Activated T-cell treated with anti-CD3 and anti-CD28 coated beads for 4 hours (primary cell): ENCODE data around the gene CKS1B.

ENCODE experiments used
- DNase-seq: peaks from one replicate; pipeline ENCODE4 v3.0.0-alpha.2; 2020

The CKS1B gene

GRCh38 chr1:155003227-155003765 is 28.8 kb downstream of the CKS1B start:
- no peak for DNase-seq

DNA sequence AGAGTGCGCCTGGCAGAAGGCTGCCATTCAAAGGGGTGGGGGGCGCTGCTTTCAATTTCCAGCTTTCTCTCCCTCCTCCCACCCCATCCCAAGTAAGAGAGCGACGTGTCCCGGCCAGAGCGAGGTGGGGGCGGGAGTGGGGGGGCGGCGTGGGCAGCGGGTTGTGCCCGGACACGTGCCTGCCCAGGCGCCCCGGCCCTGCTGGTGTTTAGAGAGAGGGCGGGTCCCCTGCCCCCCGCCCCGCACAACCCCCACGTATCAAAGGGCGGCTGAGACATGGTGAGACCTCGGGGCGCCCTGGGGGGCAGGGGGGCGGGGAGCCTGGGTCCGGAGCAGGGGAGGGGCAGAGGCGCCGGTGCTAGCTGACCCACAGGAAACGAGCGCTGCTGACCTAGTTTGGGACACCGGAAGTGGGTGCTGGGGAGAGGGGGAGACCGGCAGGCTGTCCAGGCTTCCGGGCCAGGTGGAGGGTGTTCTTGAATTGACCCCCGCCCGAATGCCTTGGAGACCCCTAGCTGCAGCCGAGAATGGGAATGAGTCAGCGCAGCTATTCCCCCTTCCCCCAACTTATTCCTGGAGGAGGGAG is 29.4 kb downstream of the CKS1B start:
- DNase-seq, result no peak

- no peak for DNase-seq
Observed at GRCh38 chr1:155004352-155005075, 30.0 kb downstream of the CKS1B start.

DNA sequence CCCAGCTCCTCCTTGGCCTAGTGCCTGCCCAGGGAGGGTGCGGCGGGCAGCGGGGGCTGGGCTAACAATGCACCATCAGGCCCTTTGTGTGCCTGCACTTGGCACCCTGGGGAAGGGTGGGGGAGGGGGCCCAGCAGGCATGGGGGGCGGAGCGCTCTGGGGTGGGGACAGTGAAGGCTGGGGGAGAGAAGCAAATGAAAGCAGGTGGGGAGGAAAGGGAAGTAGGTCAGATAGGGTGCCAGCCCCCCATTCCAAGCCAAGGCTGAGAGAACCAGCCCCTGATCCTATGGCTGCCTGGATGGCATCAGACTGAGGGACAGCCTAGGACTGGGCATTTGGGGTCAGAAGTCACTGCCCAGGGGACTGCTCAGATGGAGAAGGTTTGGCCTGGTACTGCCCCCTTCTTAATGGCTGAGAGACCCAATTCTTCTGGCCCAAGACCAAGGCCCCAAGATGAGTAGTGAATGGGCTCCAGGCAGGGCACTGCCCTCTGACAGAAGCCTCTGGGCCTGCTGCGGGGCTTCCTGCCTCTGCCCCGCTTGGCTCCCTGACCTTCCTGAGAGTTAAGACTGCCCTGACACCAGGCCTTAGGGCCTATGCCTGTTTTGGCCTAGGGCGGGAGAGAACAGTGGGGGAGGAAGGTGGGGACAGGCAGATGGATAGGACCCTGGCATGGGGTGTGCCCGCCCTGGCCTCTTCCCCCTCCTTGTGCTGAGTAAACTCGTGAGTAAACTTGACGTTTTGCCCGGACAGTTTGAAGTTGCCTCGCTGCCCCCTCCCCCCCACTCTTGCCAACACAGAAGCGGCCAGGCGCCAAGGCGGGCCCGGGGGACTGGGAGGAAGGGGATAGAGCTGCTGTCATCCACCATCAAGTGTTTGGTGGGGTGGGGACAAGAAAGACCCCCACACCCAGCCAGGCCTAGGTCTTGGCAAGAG is 30.9 kb downstream of the CKS1B start:
- DNase-seq, result no peak

DNA sequence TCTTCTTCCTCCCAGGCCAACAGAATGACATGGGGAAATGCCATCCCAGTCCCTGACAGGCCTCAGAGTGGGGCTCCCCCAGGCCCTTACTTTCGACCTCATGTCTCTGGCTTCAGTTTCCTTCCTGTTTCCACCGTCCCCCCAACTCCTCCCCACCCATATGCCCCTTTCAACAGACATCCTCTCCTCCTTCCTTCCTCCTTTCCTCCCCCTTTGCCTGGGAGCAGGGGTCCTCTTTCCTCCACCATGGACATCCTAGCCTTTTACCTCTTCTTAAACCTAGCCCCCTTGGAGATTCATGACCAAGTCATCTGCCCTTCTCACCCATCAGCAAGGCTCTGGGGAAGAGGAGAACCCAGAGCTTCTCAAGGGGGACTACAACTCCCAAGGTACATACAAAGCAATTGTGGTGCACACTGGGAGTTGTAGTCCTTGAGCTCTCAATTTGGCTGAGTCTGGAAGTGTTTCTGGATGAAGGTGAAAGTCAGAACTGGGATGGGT is 32.2 kb downstream of the CKS1B start:
- no peak for DNase-seq

DNA sequence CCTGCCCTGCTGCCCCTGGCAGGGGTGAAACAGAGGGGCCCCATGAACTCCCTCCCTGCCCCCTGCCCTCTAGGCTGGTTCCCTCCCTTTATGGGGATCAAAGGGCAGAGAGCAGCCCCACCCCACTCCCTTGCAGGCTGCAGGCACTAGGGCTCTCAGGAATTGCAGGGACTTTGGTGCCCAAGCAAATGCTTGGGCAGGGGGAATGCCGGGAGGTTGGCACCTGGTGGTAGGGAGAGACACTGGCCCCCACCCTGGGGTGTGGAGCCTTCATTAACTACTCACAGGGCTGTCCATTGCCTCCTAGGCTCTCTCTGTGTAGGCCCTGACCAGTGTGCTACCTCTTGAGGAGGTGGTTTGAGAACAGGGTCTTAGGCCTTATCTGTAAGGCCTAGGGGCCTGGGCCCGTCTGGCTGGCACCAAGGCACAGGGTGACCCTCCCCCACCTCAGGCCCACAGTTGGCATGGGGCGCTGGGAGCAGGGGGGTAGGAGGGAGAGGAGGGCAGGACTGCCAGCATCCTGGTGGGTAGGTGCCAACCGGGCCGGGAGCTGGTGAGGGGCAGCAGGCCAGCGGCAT is 32.9 kb downstream of the CKS1B start:
- no peak for DNase-seq

DNA sequence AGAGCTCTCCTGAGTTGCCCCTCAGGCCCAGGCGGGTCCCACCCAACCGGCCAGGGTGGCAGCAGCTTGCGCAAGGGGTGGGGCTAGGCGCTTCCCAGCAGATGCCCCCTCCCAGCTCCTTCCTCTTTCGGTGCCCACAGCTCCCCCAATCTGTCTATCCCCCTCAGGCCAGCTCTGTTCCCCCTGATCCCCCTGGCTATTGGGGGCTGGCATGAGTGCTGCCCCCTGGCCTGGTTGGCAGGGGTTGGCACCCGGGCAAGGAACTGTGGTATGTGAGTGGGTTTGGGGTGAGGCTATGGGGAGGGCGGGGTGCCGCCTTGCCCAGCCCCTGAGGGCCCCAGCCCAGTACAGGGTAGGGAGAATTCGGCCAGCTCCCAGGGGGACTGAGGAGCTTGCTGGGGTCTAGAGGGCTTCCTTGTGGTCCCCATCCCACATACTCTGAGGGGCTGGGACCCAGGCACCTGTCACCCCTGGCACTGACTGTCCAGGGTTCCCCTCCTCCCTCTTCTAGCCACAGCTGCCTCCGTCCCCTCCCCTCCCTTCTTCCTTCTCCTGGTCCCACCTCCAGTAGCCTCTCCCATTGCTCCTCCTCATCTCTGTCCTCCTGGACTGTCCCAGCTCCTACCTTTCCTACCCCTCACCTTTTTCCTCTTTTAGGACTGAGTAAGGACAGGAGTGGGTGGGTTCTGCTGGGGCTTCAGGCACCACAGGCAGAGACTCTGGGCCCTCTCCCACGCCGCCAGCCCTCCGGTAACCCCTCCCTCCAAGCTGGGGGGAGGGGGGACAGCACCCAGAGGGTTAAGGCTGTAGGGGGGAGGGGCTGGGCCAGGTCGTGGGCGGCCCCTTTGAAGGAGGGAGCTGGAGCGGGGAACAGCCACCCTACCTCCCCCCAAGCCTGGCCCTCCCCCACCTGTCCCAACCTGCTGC is 33.8 kb downstream of the CKS1B start:
- no peak for DNase-seq

DNA sequence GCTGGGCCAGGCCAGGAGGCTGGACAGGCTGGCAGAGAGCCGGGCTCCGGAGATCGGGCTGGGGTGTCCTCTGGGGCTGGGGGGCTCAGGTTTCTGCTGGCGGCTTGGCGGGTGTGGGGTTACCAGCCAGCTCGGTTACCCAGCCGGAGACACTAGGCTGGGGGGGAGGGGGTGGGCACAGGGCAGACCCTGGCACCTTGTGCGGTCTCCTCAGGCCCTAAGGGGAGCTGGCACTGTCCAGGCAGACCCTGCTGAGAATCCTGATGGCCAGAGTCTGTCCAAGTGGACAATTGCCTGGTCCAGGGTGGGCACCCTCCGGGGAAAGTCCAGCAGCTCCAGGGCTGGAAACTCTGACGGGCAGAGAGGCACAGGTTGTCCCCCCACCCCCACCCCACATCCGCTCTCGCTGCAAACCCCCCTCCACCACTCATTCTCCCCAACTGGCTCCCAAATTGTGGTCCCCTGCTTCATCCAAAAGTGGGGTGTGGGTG is 34.8 kb downstream of the CKS1B start:
- DNase-seq, result no peak

- DNase-seq, result no peak
Observed at GRCh38 chr1:155009742-155010141, 35.3 kb downstream of the CKS1B start.

DNA sequence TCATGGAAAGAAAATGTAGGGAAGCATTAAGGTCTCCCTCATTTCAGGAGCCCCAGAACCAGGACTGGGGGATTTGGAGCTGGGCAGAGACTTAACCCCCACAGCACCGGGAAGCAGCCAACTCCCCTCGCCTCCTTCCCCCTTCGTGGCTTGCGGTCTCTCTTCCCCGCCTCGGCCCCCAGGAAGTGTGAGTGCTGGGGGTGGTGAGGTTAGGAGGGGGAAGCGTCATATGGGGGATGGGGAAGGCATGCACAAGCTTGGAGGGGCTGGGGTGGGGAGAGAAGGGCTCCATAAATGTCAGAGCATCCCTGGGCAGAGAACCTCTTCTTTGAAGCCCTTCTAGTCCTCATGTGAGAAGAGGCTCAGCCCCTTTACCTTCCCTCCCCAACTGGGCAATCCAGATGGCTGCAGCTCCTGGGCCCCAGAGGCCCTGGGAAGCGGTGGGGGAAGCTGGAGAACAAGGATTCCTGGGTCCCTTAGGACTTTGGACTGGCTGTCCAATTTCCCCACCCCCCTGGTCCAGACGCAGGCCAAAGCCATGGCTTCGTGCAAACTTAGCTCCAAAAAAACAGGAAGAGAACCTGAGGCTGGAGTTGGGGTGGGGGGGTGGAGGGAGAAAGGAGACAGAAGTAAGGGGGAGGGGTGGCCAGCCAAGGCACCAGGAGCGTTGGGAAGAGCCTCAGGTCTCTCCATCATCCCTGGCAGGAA is 35.9 kb downstream of the CKS1B start:
- no peak for DNase-seq

GRCh38 chr1:155011004-155011416 is 36.5 kb downstream of the CKS1B start:
- no peak for DNase-seq

- DNase-seq, result no peak
Observed at GRCh38 chr1:155011437-155012025, 37.0 kb downstream of the CKS1B start.

DNA sequence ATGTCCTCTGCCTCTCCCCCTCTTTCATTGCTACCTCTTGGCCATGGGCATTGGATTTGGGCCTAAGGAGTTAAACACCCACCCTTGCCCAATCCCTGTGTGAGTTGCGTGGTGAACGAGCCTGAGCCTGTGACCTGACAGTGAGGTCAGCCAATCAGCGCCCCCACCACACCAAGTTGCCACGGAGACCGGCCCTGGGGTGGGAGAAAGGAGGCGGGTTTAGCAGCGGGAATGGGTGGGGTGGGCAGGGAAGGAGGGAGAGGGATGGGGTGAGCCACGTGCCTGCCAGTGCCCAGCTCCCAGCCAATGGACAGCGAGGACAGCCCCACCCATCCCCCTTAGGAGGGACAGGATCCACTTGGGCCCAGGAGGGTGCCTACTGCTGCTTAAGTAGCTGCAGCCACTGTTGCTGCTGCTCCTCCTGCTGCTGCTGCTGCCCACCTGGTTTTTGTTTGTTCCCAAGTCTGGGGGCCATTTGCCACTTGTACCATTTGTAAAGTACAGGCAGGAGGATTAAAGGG is 37.6 kb downstream of the CKS1B start:
- DNase-seq, result no peak

GRCh38 chr1:155012776-155013602 is 38.5 kb downstream of the CKS1B start:
- no peak for DNase-seq

GRCh38 chr1:155013632-155014031 is 39.2 kb downstream of the CKS1B start:
- DNase-seq, result no peak

DNA sequence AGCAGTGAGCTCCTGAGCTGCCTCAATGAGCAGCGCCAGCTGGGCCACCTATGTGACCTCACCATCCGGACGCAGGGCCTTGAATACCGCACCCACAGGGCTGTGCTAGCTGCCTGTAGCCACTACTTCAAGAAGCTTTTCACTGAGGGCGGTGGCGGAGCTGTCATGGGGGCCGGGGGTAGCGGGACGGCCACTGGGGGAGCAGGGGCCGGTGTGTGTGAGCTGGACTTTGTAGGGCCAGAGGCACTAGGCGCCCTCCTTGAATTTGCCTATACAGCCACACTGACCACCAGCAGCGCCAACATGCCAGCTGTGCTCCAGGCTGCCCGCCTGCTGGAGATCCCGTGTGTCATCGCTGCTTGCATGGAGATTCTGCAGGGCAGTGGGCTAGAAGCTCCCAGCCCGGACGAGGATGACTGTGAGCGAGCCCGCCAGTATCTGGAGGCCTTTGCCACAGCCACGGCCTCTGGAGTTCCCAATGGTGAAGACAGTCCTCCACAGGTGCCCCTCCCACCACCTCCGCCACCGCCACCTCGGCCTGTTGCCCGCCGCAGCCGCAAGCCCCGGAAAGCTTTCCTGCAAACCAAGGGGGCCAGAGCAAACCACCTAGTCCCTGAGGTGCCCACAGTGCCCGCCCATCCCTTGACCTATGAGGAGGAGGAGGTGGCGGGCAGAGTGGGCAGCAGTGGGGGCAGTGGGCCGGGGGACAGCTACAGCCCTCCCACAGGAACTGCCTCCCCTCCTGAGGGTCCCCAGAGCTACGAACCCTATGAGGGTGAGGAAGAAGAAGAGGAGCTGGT is 40.4 kb downstream of the CKS1B start:
- DNase-seq, result no peak

GRCh38 chr1:155015527-155016230 is 41.2 kb downstream of the CKS1B start:
- DNase-seq, result no peak
